GM19463 (cell line): ENCODE results near the gene ZNF546.
"Not testable (repeated sequence)": the region's sequence is repeated elsewhere in the genome, so short reads cannot be mapped to it uniquely, and the experiment has no call there.

ENCODE experiments used
- ATAC-seq: cut with Tn5 transposase; IDR thresholded peaks from one replicate; pipeline ENCODE4 v1.9.1; 2021; ENCODE audit warnings: mild to moderate bottlenecking, moderate library complexity; ENCODE audit not compliant: unreplicated experiment

The ZNF546 gene

DNA sequence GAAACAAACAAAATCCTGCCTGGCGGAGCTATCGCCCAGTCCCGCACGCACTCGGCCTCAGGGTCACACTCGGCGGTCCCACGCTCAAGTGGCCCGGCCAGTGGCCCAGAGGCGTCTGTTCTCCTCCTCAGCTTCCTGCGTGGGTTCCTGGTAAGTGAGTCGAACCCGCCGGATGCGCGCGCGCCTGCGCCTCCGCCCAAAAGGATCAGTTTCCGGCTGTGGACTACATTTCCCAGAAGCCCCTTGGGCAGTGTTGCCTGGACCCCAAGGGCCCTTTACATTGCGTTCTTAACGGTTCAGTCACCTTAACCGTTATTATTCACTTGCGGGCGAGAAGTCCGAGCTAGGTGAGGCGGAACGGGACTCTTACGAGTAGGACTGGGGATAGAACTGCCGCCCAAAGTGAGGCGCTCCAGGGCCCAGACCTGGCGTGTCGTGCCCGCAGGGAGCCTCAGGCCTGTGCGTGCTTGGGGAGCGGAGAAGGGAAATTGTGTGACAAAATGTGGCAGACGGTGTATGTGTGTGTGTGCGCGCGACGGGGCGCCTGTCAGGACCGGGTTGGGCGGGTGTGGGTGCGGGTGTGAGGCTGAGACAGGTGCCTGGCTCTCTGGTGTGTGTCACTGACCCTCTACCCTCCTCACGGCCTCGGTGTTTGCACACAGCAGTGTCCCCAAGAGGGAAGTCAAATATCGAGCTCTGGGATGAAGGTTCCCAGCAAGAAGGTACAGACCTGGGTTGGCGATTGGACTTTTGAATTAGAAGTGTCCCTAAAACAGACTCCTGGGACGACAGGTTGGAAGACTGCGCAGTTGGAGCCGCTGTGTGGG is at the start of gene ZNF546:
ZNF546 (plus strand) TSS at position 250 of the 827 bp plus-strand sequence. CDS start 1,267 bp downstream, outside the sequence.
- peak; percentile 87 for ATAC-seq

DNA sequence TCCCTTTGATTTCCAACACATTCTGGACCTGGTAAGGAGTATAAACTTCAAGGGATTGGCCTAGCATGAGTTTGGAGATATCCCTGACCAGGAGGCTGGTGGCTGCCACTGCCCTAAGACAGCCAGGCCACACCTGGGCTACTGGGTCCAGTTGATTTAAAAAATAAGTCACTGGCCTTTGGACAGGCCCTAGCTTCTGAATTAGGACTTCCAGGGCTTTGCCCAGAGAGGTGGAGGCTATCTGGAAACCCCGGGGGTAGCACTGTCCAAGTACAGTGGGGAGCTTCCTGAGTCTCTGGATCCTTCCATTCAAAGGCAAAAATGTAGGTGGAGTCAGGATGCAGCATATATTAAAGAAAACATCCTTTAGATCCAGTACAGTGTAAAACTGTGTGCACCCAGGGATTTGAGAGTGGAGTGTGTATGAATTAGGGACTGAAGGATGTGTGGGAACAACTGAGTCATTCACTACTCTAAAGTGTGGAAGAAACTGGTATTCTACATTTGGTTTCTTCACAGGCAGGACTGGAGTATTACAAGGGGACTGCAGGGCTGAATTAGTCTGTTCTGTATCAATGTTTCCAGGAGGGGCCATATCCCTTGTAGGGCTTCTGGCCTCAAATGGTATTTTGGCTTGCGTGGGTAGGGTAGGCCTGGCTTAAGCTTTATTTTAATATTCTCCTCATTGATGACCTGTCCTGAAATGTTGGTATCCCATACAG is 47.7 kb upstream of the ZNF546 start:
- no peak for ATAC-seq

- ATAC-seq, result no peak
Observed at GRCh38 chr19:39951065-39951650, 45.7 kb upstream of the ZNF546 start.

- ATAC-seq, result no peak
Observed at GRCh38 chr19:39951686-39952085, 45.2 kb upstream of the ZNF546 start.

DNA sequence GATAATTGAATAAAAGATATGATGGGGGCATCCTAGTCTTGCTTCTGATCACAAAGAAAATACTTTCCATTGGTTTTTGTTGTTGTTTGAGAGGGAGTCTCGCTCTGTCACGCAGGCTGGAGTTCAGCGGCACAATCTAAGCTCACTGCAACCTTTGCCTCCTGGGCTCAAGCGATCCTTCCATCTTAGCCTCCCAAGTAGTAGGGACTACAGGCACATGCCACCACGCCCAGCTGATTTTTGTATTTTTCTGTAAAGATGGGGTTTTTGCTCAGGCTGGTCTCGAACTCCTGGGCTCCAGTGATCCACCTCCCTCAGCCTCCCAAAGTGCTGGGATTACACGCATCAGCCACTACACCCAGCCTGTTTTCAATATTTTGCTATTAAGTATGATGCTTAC is 42.9 kb upstream of the ZNF546 start:
- no peak for ATAC-seq

- not testable (repeated sequence) for ATAC-seq
Observed at GRCh38 chr19:39957886-39958285, 39.0 kb upstream of the ZNF546 start.

- not testable (repeated sequence) for ATAC-seq
Observed at GRCh38 chr19:39958942-39959341, 37.9 kb upstream of the ZNF546 start.

GRCh38 chr19:39959407-39959806 is 37.5 kb upstream of the ZNF546 start:
- not testable (repeated sequence) for ATAC-seq

DNA sequence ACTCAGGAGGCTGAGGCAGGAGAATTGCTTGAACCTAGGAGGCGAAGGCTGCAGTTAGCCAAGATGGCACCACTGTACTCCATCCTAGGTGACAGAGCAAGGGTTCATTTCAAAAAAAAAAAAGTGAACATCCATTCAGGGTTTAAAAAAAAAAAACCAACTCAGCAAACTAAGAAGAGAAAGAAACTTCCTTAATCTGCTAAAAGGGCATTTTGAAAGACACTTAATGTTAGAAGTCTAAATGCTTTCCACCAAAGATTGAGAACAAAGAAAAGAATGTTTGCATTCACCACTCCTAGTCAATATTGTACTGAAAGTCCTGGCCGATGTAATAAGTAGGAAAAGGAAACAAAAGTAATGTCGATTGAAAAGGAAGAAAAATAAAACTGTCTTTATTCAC is 33.0 kb upstream of the ZNF546 start:
- ATAC-seq, result no peak

GRCh38 chr19:39966617-39967016 is 30.2 kb upstream of the ZNF546 start:
- ATAC-seq, result no peak

DNA sequence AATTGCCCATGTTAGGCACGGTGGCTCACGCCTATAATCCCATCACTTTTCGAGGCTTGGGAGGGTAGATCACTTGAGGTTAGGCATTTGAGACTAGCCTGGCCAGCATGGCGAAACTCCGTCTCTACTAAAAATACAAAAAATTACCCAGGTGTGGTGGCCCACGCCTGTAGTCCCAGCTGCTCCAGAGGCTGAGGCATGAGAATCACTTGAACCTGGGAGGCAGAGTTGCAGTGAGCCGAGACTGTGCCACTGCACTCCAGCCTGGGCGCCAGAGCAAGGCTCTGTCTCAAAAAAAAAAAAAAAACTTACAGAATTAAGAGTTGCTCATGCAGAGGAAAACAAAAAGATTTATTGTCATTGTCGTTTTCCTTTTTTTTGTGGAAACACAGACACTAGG is 29.3 kb upstream of the ZNF546 start:
- ATAC-seq, result no peak

GRCh38 chr19:39968789-39969188 is 28.1 kb upstream of the ZNF546 start:
- ATAC-seq, result no peak

DNA sequence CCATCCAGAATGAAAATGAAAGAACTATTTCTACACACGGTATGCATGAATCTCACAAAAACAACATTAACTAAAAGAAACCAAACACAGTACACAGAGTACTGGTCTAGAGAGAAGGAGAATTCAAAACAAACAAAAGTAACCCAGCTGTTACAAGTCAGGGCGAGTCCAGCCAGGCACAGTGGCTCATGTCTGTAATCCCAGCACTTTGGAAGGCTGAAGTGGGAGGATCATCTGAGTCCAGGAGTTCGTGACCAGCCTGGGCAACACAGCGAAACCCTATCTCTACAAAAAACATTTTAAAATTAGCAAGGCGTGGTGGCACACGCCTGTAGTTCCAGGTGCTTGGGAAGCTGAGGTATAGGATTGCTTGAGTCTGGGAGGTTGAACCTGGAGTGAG is 27.6 kb upstream of the ZNF546 start:
- no peak for ATAC-seq

- ATAC-seq, result no peak
Observed at GRCh38 chr19:39969681-39970424, 27.0 kb upstream of the ZNF546 start.

GRCh38 chr19:39970425-39970674 is 26.5 kb upstream of the ZNF546 start:
- peak; percentile 3 for ATAC-seq

DNA sequence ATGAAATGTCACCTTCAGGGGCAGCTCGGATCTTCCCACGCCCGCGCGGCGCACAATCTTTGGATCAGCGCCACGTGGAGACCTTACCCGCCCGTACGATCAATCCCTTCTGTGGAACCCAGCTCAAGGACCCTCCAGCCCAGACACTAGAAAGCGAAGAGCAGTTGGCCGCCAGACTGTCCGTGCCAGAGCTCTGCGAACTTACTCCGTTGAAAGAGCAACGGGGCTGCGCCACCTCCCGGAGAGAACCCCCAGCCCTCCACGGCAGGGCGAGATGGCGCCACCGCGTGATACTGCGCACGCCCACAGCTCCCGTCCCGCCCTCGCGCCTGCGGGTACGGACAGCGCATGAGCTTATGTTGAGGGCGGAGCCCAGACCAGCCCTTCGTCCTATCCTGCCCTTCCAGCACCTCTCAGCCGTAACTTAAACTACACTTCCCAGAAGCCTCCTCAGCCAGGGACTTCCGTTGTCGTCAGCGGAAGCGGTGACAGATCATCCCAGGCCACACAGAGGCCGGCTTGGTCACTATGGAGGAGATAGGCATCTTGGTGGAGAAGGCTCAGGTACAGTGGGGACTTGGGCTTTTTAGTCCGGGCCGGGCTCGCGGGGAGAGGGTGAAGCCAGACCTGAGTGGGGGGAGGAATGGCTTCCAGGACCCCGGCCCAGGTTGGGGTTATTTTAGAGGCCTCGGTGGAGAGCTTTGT is 26.0 kb upstream of the ZNF546 start, which contains the start of gene PSMC4:
PSMC4 (plus strand) TSS at position 491 of the 705 bp plus-strand sequence; CDS start at position 529, 38 bp downstream.
- peak; percentile 96 for ATAC-seq

- no peak for ATAC-seq
Observed at GRCh38 chr19:39971380-39972035, 25.4 kb upstream of the ZNF546 start.

DNA sequence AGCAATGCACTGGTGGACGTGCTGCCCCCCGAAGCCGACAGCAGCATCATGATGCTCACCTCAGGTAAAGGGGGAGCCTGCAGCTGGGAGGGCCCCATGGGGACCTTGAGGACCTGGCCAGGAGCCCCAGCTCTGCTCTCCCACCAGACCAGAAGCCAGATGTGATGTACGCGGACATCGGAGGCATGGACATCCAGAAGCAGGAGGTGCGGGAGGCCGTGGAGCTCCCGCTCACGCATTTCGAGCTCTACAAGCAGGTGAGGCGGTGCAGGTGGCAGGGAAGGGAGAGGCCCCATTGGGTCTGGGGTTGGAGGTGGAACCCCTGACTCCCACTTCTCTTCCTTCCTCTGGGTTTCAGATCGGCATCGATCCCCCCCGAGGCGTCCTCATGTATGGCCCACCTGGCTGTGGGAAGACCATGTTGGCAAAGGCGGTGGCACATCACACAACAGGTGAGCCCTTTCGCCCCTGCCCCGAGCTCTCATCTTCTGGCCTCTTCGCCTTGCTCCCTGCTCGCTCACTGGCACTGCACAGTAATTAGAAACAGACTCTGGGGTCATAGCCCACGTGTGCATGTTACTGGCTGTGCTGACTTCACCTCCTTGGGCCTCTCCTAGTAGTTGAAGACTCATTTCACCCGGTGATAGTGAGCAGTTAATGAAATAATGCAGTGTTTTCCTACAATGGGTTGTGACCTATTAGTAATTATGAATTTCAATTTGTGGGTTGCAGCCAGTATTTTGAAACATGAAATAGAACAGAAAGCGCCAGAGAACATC is 22.3 kb upstream of the ZNF546 start:
- no peak for ATAC-seq

DNA sequence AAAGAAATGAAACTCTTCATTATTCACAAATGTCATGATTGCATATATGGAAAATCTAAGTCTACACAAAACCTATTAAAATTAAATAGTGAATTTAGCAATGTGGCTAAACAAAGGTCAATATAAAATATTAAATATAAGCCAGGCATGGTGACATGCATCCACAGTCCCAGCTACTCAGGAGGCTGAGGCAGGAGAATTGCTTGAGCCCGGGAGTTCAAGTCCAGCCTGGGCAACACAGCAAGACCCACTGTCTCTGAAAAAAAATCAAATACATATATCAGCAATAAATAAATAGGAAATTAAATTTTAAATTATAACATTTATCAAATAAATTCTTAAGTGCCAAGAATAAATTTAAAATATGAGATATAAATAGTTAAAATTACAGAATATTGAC is 14.0 kb upstream of the ZNF546 start:
- no peak for ATAC-seq
